Esophagus squamous epithelium (tissue), 4 donors: ENCODE measurements around the gene POP7.

Experiments used
- CTCF ChIP-seq, 6 experiments: fragments of 450-650 bp in 4 of 6; fragments of 200-600 bp in 2 of 6; sonication (generic) in 2 of 6; IDR thresholded peaks; one replicate each; pipeline ENCODE4 v1.5.1; 2016 to 2019; ENCODE audit warnings: antibody characterized with exemption in 6 of 6, mild to moderate bottlenecking in 4 of 6, moderate library complexity in 4 of 6
- POLR2A ChIP-seq, 4 donors: fragments of 450-650 bp; IDR thresholded peaks; one replicate each; pipeline ENCODE4 v1.6.1; 2017; ENCODE audit warnings: antibody characterized with exemption in 4 of 4, mild to moderate bottlenecking in 4 of 4, moderate library complexity in 3 of 4

GRCh38 chr7:100682228-100682741, 23.6 kb upstream of the POP7 start:
- no peak for TF ChIP-seq CTCF (IDR thresholded peaks at IDR 0.05)
- TF ChIP-seq POLR2A (IDR thresholded peaks at IDR 0.05): no peak
